NCI-H526 (cell line): ENCODE measurements around the gene CAMK2G.
A peak's percentile ranks its signal among the peaks of the same experiment; 100 is the strongest.

Experiments
- DNase-seq, 2 experiments: peaks; one replicate each; lab custom pipeline; 2025; lab: John Stamatoyannopoulos, UW

The CAMK2G gene

DNA sequence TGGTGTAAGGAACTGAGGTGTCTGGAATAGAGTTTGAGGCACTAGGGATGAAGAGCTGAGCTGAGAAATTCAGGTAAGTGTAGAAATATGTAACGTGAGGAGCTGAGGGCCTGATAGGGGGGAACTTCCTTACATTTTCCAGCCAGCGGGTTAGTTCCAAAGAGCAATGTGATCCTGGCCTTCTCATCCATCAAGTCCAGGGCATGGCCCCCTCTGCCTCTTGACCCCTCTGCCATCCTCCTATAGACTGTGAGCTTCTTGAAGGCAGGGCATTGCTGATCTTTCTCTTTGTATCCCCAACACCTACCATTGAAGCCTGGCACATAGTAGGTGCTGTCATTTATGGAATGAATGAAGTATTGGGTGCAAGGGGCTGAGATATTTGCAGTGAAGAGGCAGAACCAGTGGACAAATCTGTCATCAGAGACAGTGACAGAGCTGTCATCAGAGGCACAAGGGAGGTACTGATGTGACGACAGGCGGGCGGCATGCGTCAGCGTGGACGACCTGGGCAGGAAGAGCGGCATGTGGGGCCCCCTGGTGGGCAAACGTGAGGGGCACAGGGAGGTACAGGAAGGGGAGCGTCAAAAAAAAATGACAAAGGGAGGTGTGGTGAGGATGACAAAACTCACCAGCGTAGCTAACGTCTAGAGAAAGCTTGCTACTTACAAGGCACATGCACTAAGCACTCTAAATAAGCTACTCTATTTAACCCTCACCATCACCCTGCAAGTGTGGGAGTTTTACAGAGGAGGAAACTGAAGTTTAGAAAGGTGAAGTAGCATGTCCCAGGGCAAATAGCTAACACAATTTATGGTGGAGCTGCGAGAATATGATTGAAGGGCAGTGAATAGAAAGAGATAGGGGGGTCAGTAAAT lies 5.2 kb upstream of the CAMK2G start:
- peak; percentile 44 to 81 for DNase-seq

DNA sequence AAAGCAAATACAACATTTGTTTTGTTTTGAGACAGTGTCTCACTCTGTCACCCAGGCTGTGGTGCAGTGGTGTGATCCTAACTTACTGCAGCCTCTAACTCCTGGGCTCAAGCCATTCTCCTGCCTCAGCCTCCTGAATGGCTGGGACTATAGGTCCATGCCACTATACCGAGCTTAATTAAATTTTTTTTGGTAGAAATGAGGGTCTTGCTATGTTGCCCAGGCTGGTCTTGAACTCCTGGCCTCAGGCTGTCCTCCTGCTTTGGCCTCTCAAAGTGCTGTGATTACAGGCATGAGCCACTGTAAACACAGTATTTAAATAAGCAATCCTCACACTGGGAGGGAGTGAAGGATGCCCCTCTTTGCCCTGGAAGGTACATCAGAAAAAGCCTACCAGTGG lies 4.0 kb upstream of the CAMK2G start:
- no peak for DNase-seq

- DNase-seq = no peak
These were observed 3.3 kb upstream of the CAMK2G start for GRCh38 chr10:73877533-73878160.

GRCh38 chr10:73876971-73877370 lies 2.6 kb upstream of the CAMK2G start:
- no peak for DNase-seq

- no peak for DNase-seq
These were observed 2.2 kb upstream of the CAMK2G start for GRCh38 chr10:73876566-73876965.

GRCh38 chr10:73876157-73876556 lies 1.8 kb upstream of the CAMK2G start:
- DNase-seq = no peak

- no peak for DNase-seq
These were observed 752 bp upstream of the CAMK2G start for GRCh38 chr10:73875139-73875475.

DNA sequence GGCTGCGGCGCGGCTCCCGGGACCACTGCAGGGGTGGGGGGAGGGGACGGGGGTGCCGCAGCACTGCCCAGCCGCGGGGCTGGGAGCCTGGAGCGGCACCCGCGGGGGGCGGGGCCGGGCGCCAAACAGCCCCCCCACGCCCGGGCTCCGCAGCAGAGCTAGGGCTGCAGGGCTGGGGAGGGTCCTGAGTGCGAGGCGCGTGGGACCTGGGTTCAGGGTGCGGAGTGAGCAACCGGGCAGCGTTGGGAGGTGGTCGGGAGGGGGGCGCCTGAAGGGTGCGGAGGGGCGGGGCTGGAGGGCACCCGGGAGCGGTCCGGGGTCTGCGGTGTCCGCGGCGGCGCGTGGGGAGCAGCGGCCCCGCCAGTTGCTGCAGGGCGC lies 528 bp downstream of the CAMK2G start:
- DNase-seq = peak in 1 of 2 experiments; percentile 18

GRCh38 chr10:73873142-73873837 lies 1.1 kb downstream of the CAMK2G start:
- DNase-seq = peak in 1 of 2 experiments; percentile 10

- DNase-seq = peak in 1 of 2 experiments; percentile 36
These were observed 2.1 kb downstream of the CAMK2G start for GRCh38 chr10:73872190-73872710.

DNA sequence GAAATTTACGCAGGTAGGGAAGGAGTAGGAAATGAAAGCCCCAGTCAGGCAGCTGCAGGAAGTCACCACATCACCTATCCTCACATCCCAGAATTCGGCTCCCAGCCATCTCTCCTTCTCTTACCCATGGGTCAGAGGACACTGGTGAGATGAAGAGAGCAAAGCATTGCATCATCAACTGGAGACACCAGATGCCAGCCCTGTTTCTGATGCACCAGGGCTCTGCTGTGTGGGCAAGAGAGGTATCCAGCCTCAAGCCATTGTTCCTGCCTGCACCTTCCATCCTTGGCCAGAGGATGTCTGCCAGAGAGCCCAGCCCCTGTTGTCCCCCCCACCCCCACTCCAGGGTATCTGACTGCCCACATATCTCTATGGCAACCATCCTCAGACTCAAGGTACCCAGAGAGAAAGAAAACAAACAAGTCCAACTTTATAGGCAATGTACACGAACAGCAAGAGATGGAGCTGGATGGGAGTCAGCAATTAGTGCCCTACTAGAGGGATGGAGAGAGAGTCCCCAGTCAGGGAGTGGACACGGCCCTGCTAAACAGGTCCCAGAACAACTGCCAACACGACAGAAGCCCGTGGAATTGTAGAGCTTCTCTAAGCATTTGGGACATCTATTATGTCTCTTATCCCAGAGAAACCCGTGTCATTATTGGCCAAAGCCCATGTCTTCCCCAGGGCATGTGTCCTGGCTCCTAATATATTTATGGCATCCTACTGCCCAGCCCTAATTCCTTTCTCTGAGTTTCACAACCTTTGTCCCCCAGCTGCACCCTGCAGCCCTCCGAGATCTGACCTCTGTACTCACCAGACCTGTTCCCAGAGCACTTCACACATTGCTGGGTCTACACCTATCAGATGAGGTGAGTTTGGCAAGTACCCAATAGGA lies 2.8 kb downstream of the CAMK2G start:
- DNase-seq = no peak

DNA sequence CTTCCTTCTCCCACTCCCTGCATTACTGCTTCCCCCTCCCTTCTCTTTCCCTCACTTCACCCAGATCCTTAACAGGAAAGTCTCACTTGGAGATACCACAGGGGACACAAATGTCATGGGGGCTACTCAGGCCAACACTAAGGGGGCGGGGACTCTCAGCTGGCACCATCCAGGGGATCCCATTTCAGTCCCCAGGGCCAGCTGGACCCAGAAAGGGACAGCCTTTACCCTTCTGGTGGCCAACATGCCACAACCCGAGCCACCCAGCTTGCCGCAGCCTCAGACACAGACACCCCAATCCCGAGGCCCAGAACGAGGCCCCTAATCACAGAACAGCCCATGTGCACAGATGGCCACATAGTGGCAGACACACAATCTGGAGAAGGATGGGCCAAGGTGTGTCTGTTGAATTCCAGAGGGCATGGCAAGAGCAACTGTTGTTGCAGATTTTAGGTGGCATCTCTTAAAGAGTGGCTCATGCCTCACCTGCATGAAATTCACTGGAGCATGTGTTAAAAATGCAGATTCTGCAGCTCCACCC lies 5.6 kb downstream of the CAMK2G start:
- no peak for DNase-seq

GRCh38 chr10:73867871-73868631 lies 6.3 kb downstream of the CAMK2G start:
- no peak for DNase-seq

DNA sequence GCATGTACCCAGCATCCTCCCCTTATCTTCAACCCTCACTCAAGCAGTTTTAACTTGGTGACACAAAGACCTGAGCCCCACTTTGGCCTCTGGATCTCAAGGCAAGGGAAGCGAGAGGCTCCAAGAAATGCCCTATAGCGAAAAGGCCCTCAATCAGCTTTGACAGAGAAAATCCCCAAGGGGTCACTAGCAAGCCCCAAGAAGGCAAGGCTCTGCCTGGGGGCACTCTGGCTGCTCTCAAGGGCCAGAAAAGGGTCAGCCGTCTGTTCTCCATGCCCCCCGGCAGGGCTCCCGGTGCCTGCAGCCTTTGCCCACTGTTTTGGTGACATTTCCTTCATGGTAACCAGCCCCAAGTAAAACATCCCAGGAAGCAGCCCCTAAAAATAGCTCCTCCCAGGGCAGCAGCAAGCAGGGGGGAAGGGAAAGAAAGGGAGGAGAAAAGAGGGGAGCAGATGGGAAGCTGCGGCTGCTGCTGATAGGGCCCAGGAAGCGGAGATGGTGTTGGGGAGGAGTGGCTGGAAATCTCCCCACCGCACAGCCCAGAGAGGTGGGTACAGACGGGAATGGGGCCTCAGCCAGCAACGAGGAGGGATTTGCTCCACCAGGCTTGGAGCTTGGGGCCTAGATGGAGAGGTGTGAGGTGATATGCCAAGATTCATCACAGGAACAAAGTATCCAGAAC lies 7.1 kb downstream of the CAMK2G start:
- DNase-seq = no peak

DNA sequence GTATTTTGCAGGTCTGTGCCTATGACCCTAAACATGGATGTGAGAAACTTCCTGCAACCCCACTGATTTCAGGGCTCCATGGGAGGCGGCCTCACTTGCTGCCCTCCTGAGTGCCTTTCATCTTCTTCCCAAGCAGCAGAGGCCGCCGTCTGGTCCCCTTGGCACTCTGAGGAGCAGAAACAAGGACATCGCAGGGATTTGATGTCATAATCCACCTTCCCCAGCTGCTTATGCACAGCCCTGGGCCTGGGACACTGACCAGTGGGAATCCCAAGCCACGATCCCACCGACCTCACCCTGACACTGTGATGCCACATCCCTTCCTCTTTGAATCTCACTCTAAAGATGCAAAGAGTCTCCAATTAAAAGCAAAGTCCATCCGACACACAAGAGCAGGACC lies 7.7 kb downstream of the CAMK2G start:
- no peak for DNase-seq

GRCh38 chr10:73865459-73866442 lies 8.6 kb downstream of the CAMK2G start:
- no peak for DNase-seq

DNA sequence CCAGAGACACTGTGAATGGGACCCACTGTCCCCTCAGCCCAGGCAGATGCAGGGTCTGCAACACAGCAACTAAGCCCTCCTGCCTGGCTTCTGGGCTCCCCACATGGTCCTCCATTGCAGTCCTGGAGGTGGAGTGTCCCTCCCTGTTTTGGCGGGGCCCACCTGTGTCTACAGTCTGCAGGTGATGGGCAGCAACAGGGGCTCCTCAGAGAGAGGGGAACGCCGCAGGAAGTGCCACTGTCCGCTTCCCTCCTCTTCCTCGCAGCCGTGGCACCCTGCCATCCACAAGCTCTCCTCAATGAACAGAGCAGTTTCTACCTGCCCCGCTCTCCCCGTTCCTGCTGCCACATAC lies 9.3 kb downstream of the CAMK2G start:
- DNase-seq = no peak

- no peak for DNase-seq
These were observed 10.1 kb downstream of the CAMK2G start for GRCh38 chr10:73864229-73864628.
